Measurements from ENCODE around the gene COBL. TPM values are rescaled to one million over a fixed set of nuclear protein-coding genes. Genes with fewer than 3 reads are reported as not detected.

The COBL gene
- total RNA-seq, 1 donor from 2014 or later: 25.7 TPM

DNA sequence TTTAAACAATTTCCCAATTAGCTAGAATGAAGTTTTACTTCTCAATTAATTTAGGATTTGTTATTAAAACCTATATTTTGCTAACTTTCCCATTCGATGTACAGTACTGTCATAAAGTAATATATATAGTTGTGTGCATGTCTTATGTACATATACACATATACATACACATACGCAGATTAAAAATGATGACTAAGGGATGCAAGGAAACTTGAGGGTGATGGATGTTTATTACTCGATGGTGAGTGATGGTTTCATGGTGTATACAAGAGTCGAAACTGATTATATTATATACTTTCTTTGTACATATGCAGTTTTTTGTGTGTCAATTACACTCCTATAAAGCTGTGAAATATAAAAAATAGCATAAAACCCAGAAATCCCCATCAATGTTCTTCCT lies 248.2 kb downstream of the COBL start:
- H3K36me3 Mint-ChIP-seq: no peaks in the 10 kb centered on the region
- H3K27me3 Mint-ChIP-seq: no peaks in the 10 kb centered on the region
- no peaks in the 10 kb centered on the region for H3K9me3 Mint-ChIP-seq
- H3K27ac Mint-ChIP-seq: no peak overlapping the region
- TF ChIP-seq, protein P1, sequence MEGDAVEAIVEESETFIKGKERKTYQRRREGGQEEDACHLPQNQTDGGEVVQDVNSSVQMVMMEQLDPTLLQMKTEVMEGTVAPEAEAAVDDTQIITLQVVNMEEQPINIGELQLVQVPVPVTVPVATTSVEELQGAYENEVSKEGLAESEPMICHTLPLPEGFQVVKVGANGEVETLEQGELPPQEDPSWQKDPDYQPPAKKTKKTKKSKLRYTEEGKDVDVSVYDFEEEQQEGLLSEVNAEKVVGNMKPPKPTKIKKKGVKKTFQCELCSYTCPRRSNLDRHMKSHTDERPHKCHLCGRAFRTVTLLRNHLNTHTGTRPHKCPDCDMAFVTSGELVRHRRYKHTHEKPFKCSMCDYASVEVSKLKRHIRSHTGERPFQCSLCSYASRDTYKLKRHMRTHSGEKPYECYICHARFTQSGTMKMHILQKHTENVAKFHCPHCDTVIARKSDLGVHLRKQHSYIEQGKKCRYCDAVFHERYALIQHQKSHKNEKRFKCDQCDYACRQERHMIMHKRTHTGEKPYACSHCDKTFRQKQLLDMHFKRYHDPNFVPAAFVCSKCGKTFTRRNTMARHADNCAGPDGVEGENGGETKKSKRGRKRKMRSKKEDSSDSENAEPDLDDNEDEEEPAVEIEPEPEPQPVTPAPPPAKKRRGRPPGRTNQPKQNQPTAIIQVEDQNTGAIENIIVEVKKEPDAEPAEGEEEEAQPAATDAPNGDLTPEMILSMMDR (conservative IDR thresholded peaks at IDR 0.05): no peak
- no peak overlapping the region for H3K4me3 Mint-ChIP-seq
- H3K4me1 Mint-ChIP-seq (ENCODE audit: unreplicated experiment): no peaks in the 10 kb centered on the region
- DNase-seq (ENCODE audit: extremely low spot score, unreplicated experiment): no peak

DNA sequence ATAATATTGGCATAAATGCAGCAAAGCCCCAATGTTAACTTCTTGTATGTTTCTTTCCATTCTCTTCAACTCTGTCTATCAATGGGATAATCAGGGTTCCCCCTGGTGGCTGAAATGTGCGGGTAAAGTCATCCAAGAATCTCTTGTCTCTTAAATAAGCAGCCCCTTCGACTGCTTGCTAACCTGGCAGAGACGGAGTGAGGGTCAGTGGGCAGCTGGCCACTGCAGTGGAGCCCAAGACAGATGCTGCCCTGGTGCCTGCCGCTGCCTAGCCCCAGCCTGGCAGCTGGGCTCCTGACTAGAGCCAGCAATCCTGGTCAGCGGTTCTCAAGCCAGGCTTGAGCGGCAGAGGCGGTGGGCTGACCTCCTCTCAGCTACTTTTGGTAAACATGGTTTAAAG lies 248.9 kb downstream of the COBL start:
- TF ChIP-seq, protein P1 (conservative IDR thresholded peaks at IDR 0.05): peak; percentile 89
- Mint-ChIP-seq H3K4me3 (no peak overlapping the region), H3K27me3 (no peaks in the 10 kb centered on the region), H3K36me3 (no peaks in the 10 kb centered on the region), H3K4me1 (ENCODE audit: unreplicated experiment) (no peaks in the 10 kb centered on the region), H3K27ac (no peak overlapping the region), H3K9me3 (no peaks in the 10 kb centered on the region)
- no peak for DNase-seq (ENCODE audit: extremely low spot score, unreplicated experiment)

GRCh38 chr7:51067258-51067657 lies 249.4 kb downstream of the COBL start:
- no peak for DNase-seq (ENCODE audit: extremely low spot score, unreplicated experiment)
- Mint-ChIP-seq H3K9me3 (no peaks in the 10 kb centered on the region), H3K27ac (no peak overlapping the region), H3K4me1 (ENCODE audit: unreplicated experiment) (no peaks in the 10 kb centered on the region), H3K27me3 (no peaks in the 10 kb centered on the region), H3K4me3 (no peak overlapping the region), H3K36me3 (no peaks in the 10 kb centered on the region)
- TF ChIP-seq, protein P1 (conservative IDR thresholded peaks at IDR 0.05): no peak

- TF ChIP-seq, protein P1 (conservative IDR thresholded peaks at IDR 0.05): no peak
- Mint-ChIP-seq H3K4me1 (ENCODE audit: unreplicated experiment) (no peaks in the 10 kb centered on the region), H3K9me3 (no peaks in the 10 kb centered on the region), H3K27ac (peak overlapping the region; percentile 39), H3K4me3 (no peak overlapping the region), H3K36me3 (no peaks in the 10 kb centered on the region), H3K27me3 (no peaks in the 10 kb centered on the region)
- DNase-seq (ENCODE audit: extremely low spot score, unreplicated experiment): no peak
Observed at GRCh38 chr7:51066405-51066882, 250.2 kb downstream of the COBL start.

DNA sequence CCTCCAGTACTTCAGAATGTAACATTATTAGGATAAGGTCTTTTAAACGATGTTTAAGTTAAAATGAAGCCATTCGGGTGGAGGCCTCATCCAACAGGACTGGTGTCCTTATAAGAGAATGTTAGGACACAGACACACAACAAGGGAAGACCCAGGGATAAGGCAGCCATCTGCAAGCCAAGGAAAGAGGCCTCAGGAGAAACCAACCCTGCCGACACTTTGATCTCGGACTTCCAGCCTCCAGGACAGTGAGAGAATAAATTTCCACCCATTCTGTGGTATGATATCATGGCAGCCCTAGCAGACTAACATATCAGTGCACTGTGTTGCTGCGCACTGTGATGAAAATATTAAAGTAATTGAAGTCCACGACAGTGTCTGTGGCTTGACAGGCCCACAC lies 250.8 kb downstream of the COBL start:
- H3K9me3 Mint-ChIP-seq: no peaks in the 10 kb centered on the region
- H3K4me1 Mint-ChIP-seq (ENCODE audit: unreplicated experiment): no peaks in the 10 kb centered on the region
- no peaks in the 10 kb centered on the region for H3K36me3 Mint-ChIP-seq
- no peaks in the 10 kb centered on the region for H3K27me3 Mint-ChIP-seq
- TF ChIP-seq, protein P1 (conservative IDR thresholded peaks at IDR 0.05): no peak
- no peak for DNase-seq (ENCODE audit: extremely low spot score, unreplicated experiment)
- H3K4me3 Mint-ChIP-seq: no peak overlapping the region
- no peak overlapping the region for H3K27ac Mint-ChIP-seq

GRCh38 chr7:51064688-51065087 lies 251.9 kb downstream of the COBL start:
- TF ChIP-seq, protein P1 (conservative IDR thresholded peaks at IDR 0.05): no peak
- no peak overlapping the region for H3K4me3 Mint-ChIP-seq
- H3K36me3 Mint-ChIP-seq: no peaks in the 10 kb centered on the region
- no peaks in the 10 kb centered on the region for H3K9me3 Mint-ChIP-seq
- H3K27ac Mint-ChIP-seq: no peak overlapping the region
- DNase-seq (ENCODE audit: extremely low spot score, unreplicated experiment): no peak
- no peaks in the 10 kb centered on the region for H3K4me1 Mint-ChIP-seq (ENCODE audit: unreplicated experiment)
- H3K27me3 Mint-ChIP-seq: no peaks in the 10 kb centered on the region

All from type B pancreatic cell (in vitro differentiated cells).